OCI-LY7 (cell line): ENCODE results near the gene FGF7.

Source experiments
- CTCF ChIP-seq: fragments of 200-600 bp; sonication (generic); conservative IDR thresholded peaks from 2 replicates; pipeline ENCODE4 v1.5.1; 2014; ENCODE audit warnings: mild to moderate bottlenecking, antibody characterized with exemption, low read length, moderate library complexity, mixed read lengths
- EZH2phosphoT487 ChIP-seq: fragments of 200-600 bp; sonication (generic); IDR thresholded peaks from 2 replicates; pipeline ENCODE4 v1.6.1; 2018; ENCODE audit warnings: low read depth, borderline replicate concordance, mild to moderate bottlenecking, mixed run types, antibody characterized with exemption, low read length, moderate library complexity, mixed read lengths

- TF ChIP-seq CTCF (no peak), EZH2phosphoT487 (no peak)
Observed at GRCh38 chr15:49424954-49425353, 1.9 kb downstream of the FGF7 start.
